Smooth muscle cell (in vitro differentiated cells): ENCODE data around the gene HOXA10. TPM values are rescaled to one million over a fixed set of nuclear protein-coding genes. Genes with fewer than 3 reads are reported as not detected.
A peak's percentile ranks its signal among the peaks of the same experiment; 100 is the strongest.

Source experiments
- DNase-seq: peaks from one replicate; lab custom pipeline; 2025; ENCODE audit not compliant: unreplicated experiment; lab: John Stamatoyannopoulos, UW
- H2AFZ ChIP-seq: fragments of 200-600 bp; sonication (generic); 2 replicates; pipeline ENCODE4 v1.6.0; 2016; ENCODE audit warnings: antibody characterized with exemption, low read depth, mild to moderate bottlenecking
- H3F3A ChIP-seq: fragments of 200-600 bp; sonication (generic); 2 replicates; pipeline ENCODE4 v1.6.0; 2017; ENCODE audit warnings: antibody characterized with exemption, low read depth
- H3K27ac ChIP-seq: fragments of 200-600 bp; sonication (generic); 2 replicates; pipeline ENCODE4 v1.5.1; 2016; ENCODE audit warnings: low read depth, mild to moderate bottlenecking
- H3K27me3 ChIP-seq: fragments of 200-600 bp; sonication (generic); 2 replicates; pipeline ENCODE4 v1.6.1; 2016; ENCODE audit warnings: low read depth, mild to moderate bottlenecking
- H3K36me3 ChIP-seq: fragments of 200-600 bp; sonication (generic); 2 replicates; pipeline ENCODE4 v1.5.1; 2016; ENCODE audit warnings: low read depth
- H3K4me1 ChIP-seq: fragments of 200-600 bp; sonication (generic); 2 replicates; pipeline ENCODE4 v1.5.1; 2016; ENCODE audit warnings: low read depth
- H3K4me2 ChIP-seq: fragments of 200-600 bp; sonication (generic); 2 replicates; pipeline ENCODE4 v1.6.0; 2016; ENCODE audit warnings: mild to moderate bottlenecking
- H3K4me3 ChIP-seq: fragments of 200-600 bp; sonication (generic); 2 replicates; pipeline ENCODE4 v1.5.1; 2016; ENCODE audit warnings: mild to moderate bottlenecking
- H3K79me2 ChIP-seq: fragments of 200-600 bp; sonication (generic); 2 replicates; pipeline ENCODE4 v1.6.0; 2016; ENCODE audit warnings: low read depth, mild to moderate bottlenecking
- H3K9ac ChIP-seq: fragments of 200-600 bp; sonication (generic); 2 replicates; pipeline ENCODE4 v1.6.0; 2016; ENCODE audit warnings: low read depth
- H3K9me3 ChIP-seq: fragments of 200-600 bp; sonication (generic); replicated peaks from 2 replicates; pipeline ENCODE4 v1.5.1; 2016; ENCODE audit warnings: low read depth
- H4K20me1 ChIP-seq: fragments of 200-600 bp; sonication (generic); 2 replicates; pipeline ENCODE4 v1.6.0; 2016; ENCODE audit warnings: low read depth
- WGBS: methylation state at CpG from one replicate; pipeline ENCODE4 v1.1.7; 2016; ENCODE audit warnings: low lambda C conversion rate; 5-methylcytosine and 5-hydroxymethylcytosine counted together
- polyA plus RNA-seq: library from polyadenylated mRNA; unstranded; fragments of >200 nt; fragmentation: Nextera tagmentation; extraction: Ambion mirVana; gene quantifications from 2 replicates; pipeline ENCODE4 v1.2.1, GENCODE V29; 2016
- total RNA-seq: library from RNA; depleted of rRNA; stranded (reverse); fragments of >200 nt; gene quantifications from 2 replicates; pipeline ENCODE4 v1.2.3, GENCODE V29; 2014
- TF ChIP-seq, protein P1 (sequence below): fragments of 200-600 bp; sonication (generic); IDR thresholded peaks from 2 replicates; pipeline ENCODE4 v1.5.1; 2017; ENCODE audit warnings: borderline replicate concordance, mild to moderate bottlenecking, antibody characterized with exemption; ENCODE audit not compliant: insufficient read depth, poor library complexity, severe bottlenecking

Gene HOXA10
- total and polyA plus RNA-seq, 2 experiments from 2014 or later = 37.6 to 53.6 TPM

DNA sequence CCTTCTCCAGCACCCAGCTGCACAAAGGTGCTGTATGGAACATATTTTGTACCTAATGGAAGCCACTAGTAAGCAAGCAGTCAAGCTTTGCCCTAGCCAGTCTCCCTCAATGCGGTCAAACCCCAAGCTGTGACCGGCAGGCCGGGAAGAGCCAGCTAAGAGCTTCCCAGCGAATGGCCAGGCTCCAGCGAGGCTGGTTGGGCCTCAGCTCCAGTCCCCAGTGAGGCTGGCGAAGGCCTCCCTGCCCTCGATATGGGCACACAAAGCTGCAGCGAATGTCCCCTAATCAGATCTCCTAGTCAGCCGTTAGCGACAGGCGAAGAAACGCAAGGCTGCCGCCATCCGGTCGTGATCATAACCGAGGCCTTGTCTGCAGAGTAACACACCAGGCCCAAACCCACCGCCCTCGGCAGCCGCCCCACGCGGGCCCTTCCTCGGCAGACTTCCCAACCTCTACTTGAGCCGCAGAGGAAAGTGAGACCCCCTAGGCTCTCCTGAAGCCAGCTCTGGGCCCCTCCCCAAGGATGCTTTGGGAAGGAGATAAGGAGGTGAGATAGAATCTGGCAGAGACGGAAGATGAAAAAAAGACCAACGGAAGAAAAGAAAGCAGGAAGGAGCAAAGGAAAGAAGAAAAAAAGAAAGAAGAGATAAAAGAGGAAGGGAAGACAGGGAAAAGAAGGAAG, 5.7 kb downstream of the HOXA10 start:
- H4K20me1 ChIP-seq = peaks cover 28% of the 10 kb centered on the region
- peak overlapping the region; percentile 67 for H3K4me3 ChIP-seq
- no peaks in the 10 kb centered on the region for H3K4me1 ChIP-seq
- H2AFZ ChIP-seq = peak overlapping the region; percentile 80
- peaks cover 60% of the 10 kb centered on the region for H3K27me3 ChIP-seq
- TF ChIP-seq, protein P1, sequence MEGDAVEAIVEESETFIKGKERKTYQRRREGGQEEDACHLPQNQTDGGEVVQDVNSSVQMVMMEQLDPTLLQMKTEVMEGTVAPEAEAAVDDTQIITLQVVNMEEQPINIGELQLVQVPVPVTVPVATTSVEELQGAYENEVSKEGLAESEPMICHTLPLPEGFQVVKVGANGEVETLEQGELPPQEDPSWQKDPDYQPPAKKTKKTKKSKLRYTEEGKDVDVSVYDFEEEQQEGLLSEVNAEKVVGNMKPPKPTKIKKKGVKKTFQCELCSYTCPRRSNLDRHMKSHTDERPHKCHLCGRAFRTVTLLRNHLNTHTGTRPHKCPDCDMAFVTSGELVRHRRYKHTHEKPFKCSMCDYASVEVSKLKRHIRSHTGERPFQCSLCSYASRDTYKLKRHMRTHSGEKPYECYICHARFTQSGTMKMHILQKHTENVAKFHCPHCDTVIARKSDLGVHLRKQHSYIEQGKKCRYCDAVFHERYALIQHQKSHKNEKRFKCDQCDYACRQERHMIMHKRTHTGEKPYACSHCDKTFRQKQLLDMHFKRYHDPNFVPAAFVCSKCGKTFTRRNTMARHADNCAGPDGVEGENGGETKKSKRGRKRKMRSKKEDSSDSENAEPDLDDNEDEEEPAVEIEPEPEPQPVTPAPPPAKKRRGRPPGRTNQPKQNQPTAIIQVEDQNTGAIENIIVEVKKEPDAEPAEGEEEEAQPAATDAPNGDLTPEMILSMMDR = no peak
- 19% methylated on average over 25 of the region's 25 CpGs for WGBS
- DNase-seq = no peak
- H3K36me3 ChIP-seq = no peaks in the 10 kb centered on the region
- peaks cover 7% of the 10 kb centered on the region for H3F3A ChIP-seq
- H3K27ac ChIP-seq = peak overlapping the region; percentile 95
- H3K9ac ChIP-seq = peak overlapping the region; percentile 88
- peaks cover 100% of the 10 kb centered on the region for H3K79me2 ChIP-seq
- H3K4me2 ChIP-seq = peak overlapping the region; percentile 89
- no peaks in the 10 kb centered on the region for H3K9me3 ChIP-seq

DNA sequence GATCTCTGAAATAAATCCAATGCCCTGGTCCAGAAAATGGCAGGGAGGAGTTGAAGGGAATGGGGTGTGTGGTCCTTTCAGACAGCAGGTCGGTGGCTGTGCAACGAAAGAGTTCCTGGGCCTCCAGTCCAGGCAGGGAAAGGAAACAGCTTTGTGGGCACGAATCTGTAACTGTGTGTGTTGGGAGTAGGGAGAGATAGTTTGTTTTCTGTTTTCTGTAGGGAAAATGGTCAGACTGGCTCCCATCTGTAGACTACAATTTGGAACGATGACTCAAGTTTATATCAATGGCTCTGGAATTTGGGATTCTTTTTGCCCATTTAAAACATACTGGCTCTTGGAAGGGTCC, 6.2 kb downstream of the HOXA10 start:
- DNase-seq = no peak
- peaks cover 28% of the 10 kb centered on the region for H4K20me1 ChIP-seq
- H3K4me3 ChIP-seq = peak overlapping the region; percentile 67
- H2AFZ ChIP-seq = no peak overlapping the region
- peaks cover 100% of the 10 kb centered on the region for H3K79me2 ChIP-seq
- H3K9me3 ChIP-seq = no peaks in the 10 kb centered on the region
- H3K4me1 ChIP-seq = no peaks in the 10 kb centered on the region
- H3K4me2 ChIP-seq = peak overlapping the region; percentile 89
- H3K27ac ChIP-seq = peak overlapping the region; percentile 95
- H3K36me3 ChIP-seq = no peaks in the 10 kb centered on the region
- TF ChIP-seq, protein P1 = no peak
- H3K27me3 ChIP-seq = peaks cover 60% of the 10 kb centered on the region
- H3K9ac ChIP-seq = peak overlapping the region; percentile 88
- H3F3A ChIP-seq = peaks cover 7% of the 10 kb centered on the region
- WGBS = 18% methylated on average over 4 of the region's 4 CpGs

DNA sequence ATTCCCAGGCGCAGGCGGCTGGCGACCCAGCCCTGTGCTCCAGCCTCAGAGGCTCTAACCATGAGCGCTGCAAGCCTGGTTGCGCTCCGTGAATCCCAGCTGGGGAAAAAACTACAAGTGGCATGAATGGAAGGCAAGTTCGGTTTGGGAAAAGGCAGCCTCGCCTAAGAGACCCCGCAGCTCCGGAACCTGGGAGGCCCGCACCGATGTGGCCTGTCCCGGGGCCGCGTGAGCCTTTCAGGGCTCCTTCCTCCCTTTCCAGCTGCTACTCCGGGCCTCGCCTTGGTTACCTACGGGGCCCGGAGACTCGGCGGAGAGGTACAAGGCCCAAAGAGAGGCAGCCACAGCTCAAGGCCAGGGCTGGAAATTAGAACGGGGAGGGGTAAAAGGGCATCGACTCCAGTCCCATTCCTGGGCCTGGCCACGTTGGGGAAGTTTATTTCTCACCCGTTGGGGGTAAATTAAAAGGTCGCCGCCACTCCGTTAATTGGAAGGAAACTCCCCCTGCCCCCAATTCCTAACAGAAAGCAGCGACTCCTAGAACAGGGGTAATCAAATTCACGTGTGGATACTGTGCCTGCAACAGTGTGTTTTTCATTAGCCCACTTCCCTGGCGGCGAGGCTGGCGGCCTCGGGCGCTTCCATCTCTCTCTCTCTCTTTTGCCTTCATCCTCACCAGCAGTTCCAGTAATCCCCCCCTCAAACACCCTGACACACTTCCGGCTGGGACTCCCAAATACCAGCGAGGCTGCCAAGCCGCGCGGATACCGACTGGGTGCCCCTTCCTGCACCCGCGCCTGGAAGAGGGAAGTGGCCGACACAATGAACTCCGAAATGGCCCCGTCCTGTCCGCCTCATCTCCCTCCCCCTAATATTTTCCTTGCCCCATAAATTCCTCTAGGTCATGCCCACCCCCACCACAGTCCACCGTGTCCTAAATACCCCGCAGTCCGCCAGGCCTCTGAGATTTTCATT, 7.3 kb downstream of the HOXA10 start:
- H2AFZ ChIP-seq = no peak overlapping the region

More for the DNA sequence above, 7.3 kb downstream of the HOXA10 start:
- H3K27me3 ChIP-seq = peaks cover 53% of the 10 kb centered on the region
- H3K9me3 ChIP-seq = no peaks in the 10 kb centered on the region
- TF ChIP-seq, protein P1 = no peak
- H3K9ac ChIP-seq = peak overlapping the region; percentile 88
- peaks cover 7% of the 10 kb centered on the region for H3F3A ChIP-seq
- H3K4me3 ChIP-seq = peak overlapping the region; percentile 67
- no peaks in the 10 kb centered on the region for H3K36me3 ChIP-seq
- peaks cover 18% of the 10 kb centered on the region for H4K20me1 ChIP-seq
- peak overlapping the region; percentile 89 for H3K4me2 ChIP-seq
- no peaks in the 10 kb centered on the region for H3K4me1 ChIP-seq
- 8% methylated on average over 50 of the region's 50 CpGs for WGBS
- H3K27ac ChIP-seq = peak overlapping the region; percentile 95
- H3K79me2 ChIP-seq = peaks cover 100% of the 10 kb centered on the region
- no peak for DNase-seq
